H9 (cell line): ENCODE results near the gene GLMP. TPM values are rescaled to one million over a fixed set of nuclear protein-coding genes. Genes with fewer than 3 reads are reported as not detected.

ENCODE experiments used
- DNase-seq: peaks from one replicate; pipeline ENCODE4 v3.0.0-alpha.2; 2017
- H2AFZ ChIP-seq: one replicate; pipeline ENCODE4 v1.6.1; 2013; ENCODE audit warnings: mild to moderate bottlenecking, low read length, control low read depth, moderate library complexity
- H2AK5ac ChIP-seq: 2 replicates; pipeline ENCODE4 v1.6.1; 2013; ENCODE audit warnings: low read length, control low read depth, mixed read lengths; ENCODE audit not compliant: insufficient read length
- H2BK120ac ChIP-seq: one replicate; pipeline ENCODE4 v1.6.1; 2013; ENCODE audit warnings: low read depth, mild to moderate bottlenecking, low read length, control low read depth, inconsistent platforms; ENCODE audit not compliant: poor library complexity, severe bottlenecking
- H2BK12ac ChIP-seq: 2 replicates; pipeline ENCODE4 v1.6.1; 2013; ENCODE audit warnings: low read length, control low read depth, mixed read lengths, low read depth; ENCODE audit not compliant: insufficient read length
- H2BK15ac ChIP-seq: 2 replicates; pipeline ENCODE4 v1.6.1; 2013; ENCODE audit warnings: low read depth, low read length, control low read depth
- H2BK20ac ChIP-seq: one replicate; pipeline ENCODE4 v1.6.1; 2013; ENCODE audit warnings: low read depth, mild to moderate bottlenecking, low read length, control low read depth, inconsistent platforms; ENCODE audit not compliant: poor library complexity, severe bottlenecking
- H2BK5ac ChIP-seq: 2 replicates; pipeline ENCODE4 v1.6.1; 2013; ENCODE audit warnings: low read length, control low read depth, mixed read lengths; ENCODE audit not compliant: insufficient read length
- H3K14ac ChIP-seq: 2 replicates; pipeline ENCODE4 v1.6.1; 2013; ENCODE audit warnings: low read length, control low read depth; ENCODE audit not compliant: insufficient read depth
- H3K18ac ChIP-seq: 2 replicates; pipeline ENCODE4 v1.6.1; 2013; ENCODE audit warnings: low read depth, mild to moderate bottlenecking, mixed read lengths, low read length, control low read depth; ENCODE audit not compliant: insufficient read length
- H3K23ac ChIP-seq: 2 replicates; pipeline ENCODE4 v1.6.1; 2013; ENCODE audit warnings: low read length, control low read depth, mixed read lengths, low read depth; ENCODE audit not compliant: insufficient read length
- H3K23me2 ChIP-seq: 2 replicates; pipeline ENCODE4 v1.6.1; 2013; ENCODE audit warnings: low read depth, mild to moderate bottlenecking, mixed read lengths, low read length, control low read depth; ENCODE audit not compliant: insufficient read length, poor library complexity, severe bottlenecking
- H3K27ac ChIP-seq: 2 replicates; pipeline ENCODE4 v1.5.1; 2013; ENCODE audit warnings: low read length, control low read depth, mixed read lengths, low read depth; ENCODE audit not compliant: insufficient read length
- H3K27me3 ChIP-seq: 2 replicates; pipeline ENCODE4 v1.6.1; 2013; ENCODE audit warnings: low read length, control low read depth, inconsistent platforms; ENCODE audit not compliant: insufficient read depth
- H3K4ac ChIP-seq: 2 replicates; pipeline ENCODE4 v1.6.1; 2013; ENCODE audit warnings: low read depth, mild to moderate bottlenecking, control low read depth, inconsistent platforms, low read length, moderate library complexity
- H3K4me1 ChIP-seq: 2 replicates; pipeline ENCODE4 v1.6.1; 2013; ENCODE audit warnings: low read length, control low read depth, inconsistent platforms; ENCODE audit not compliant: insufficient read depth
- H3K4me2 ChIP-seq: 2 replicates; pipeline ENCODE4 v1.6.1; 2013; ENCODE audit warnings: low read length, control low read depth, mixed read lengths; ENCODE audit not compliant: insufficient read length, insufficient read depth
- H3K56ac ChIP-seq: 2 replicates; pipeline ENCODE4 v1.6.1; 2013; ENCODE audit warnings: low read depth, mild to moderate bottlenecking, mixed read lengths, low read length, control low read depth; ENCODE audit not compliant: insufficient read length
- H3K79me1 ChIP-seq: 2 replicates; pipeline ENCODE4 v1.6.1; 2013; ENCODE audit warnings: low read depth, mild to moderate bottlenecking, moderate library complexity, low read length, control low read depth, inconsistent platforms; ENCODE audit not compliant: insufficient read depth, poor library complexity, severe bottlenecking
- H3K79me2 ChIP-seq: 2 replicates; pipeline ENCODE4 v1.6.1; 2013; ENCODE audit warnings: low read length, control low read depth, inconsistent platforms; ENCODE audit not compliant: insufficient read depth
- H3K9ac ChIP-seq: 2 replicates; pipeline ENCODE4 v1.6.1; 2013; ENCODE audit warnings: low read length, control low read depth, mixed read lengths; ENCODE audit not compliant: insufficient read length; ENCODE audit errors: extremely low read depth
- H3K9me3 ChIP-seq: one replicate; pipeline ENCODE4 v1.6.1; 2013; ENCODE audit warnings: low read depth, low read length, inconsistent platforms; ENCODE audit not compliant: control insufficient read depth
- H3T11ph ChIP-seq: one replicate; pipeline ENCODE4 v1.6.1; 2013; ENCODE audit warnings: mild to moderate bottlenecking, low read length, control low read depth, inconsistent platforms
- H4K20me1 ChIP-seq: one replicate; pipeline ENCODE4 v1.6.1; 2013; ENCODE audit not compliant: control insufficient read depth, insufficient read length, insufficient read depth
- H4K5ac ChIP-seq: 2 replicates; pipeline ENCODE4 v1.6.1; 2013; ENCODE audit warnings: low read depth, mild to moderate bottlenecking, mixed read lengths, low read length, control low read depth; ENCODE audit not compliant: insufficient read length
- H4K8ac ChIP-seq: replicated peaks from 2 replicates; pipeline ENCODE4 v1.6.1; 2013; ENCODE audit warnings: low read length, control low read depth, mixed read lengths, low read depth; ENCODE audit not compliant: insufficient read length
- H4K91ac ChIP-seq: 2 replicates; pipeline ENCODE4 v1.6.1; 2013; ENCODE audit warnings: low read depth, mild to moderate bottlenecking, moderate library complexity, mixed read lengths, low read length, control low read depth; ENCODE audit not compliant: insufficient read length
- H3K27ac Mint-ChIP-seq, 3 experiments: 2 replicates in 2 of 3; 3 replicates in 1 of 3; pipeline ENCODE4 v1.8.0; 2020 to 2021; ENCODE audit warnings: mixed read lengths in 3 of 3, mild to moderate bottlenecking in 1 of 3, moderate library complexity in 1 of 3
- H3K27me3 Mint-ChIP-seq: 2 replicates; pipeline ENCODE4 v1.8.0; 2021; ENCODE audit warnings: low read depth, mild to moderate bottlenecking, moderate library complexity, mixed read lengths
- H3K36me3 Mint-ChIP-seq, 3 experiments: 2 replicates in 2 of 3; 3 replicates in 1 of 3; pipeline ENCODE4 v1.8.0; 2020 to 2021; ENCODE audit warnings: low read depth in 3 of 3, mixed read lengths in 3 of 3; ENCODE audit not compliant: insufficient read depth in 1 of 3
- H3K4me1 Mint-ChIP-seq, 2 experiments: 2 replicates each; pipeline ENCODE4 v1.8.0; 2020; ENCODE audit warnings: mixed read lengths in 2 of 2
- H3K4me3 Mint-ChIP-seq, 2 experiments: 2 replicates in 1 of 2; 3 replicates in 1 of 2; pipeline ENCODE4 v1.8.0; 2020 to 2021; ENCODE audit warnings: mild to moderate bottlenecking in 2 of 2, mixed read lengths in 2 of 2, moderate library complexity in 1 of 2
- H3K9me3 Mint-ChIP-seq, 2 experiments: 2 replicates in 1 of 2; 3 replicates in 1 of 2; pipeline ENCODE4 v1.8.0; 2020; ENCODE audit warnings: mild to moderate bottlenecking in 2 of 2, mixed read lengths in 2 of 2, moderate library complexity in 1 of 2
- WGBS: extraction: QIAGEN DNeasy Blood & Tissue Kit; methylation state at CpG from one replicate; pipeline ENCODE4 v1.1.7; 2013; ENCODE audit warnings: missing lambda C conversion rate, low lambda C conversion rate, mixed read lengths; ENCODE audit not compliant: insufficient read length; ENCODE audit errors: extremely low coverage; 5-methylcytosine and 5-hydroxymethylcytosine counted together
- long read RNA-seq: library from polyadenylated mRNA; unstranded; transcript quantifications from one replicate; pipeline ENCODE4 v2.0.0, GENCODE V29; 2020
- total RNA-seq: library from RNA; stranded (reverse); gene quantifications from 2 replicates; pipeline ENCODE4 v1.2.1, GENCODE V29; 2021
- TF ChIP-seq, protein P1 (sequence below): fragments of 200-600 bp; sonication (generic); conservative IDR thresholded peaks from 3 replicates; pipeline ENCODE4 v1.8.0; 2021; ENCODE audit warnings: antibody characterized with exemption, mild to moderate bottlenecking

The GLMP gene, protein sequence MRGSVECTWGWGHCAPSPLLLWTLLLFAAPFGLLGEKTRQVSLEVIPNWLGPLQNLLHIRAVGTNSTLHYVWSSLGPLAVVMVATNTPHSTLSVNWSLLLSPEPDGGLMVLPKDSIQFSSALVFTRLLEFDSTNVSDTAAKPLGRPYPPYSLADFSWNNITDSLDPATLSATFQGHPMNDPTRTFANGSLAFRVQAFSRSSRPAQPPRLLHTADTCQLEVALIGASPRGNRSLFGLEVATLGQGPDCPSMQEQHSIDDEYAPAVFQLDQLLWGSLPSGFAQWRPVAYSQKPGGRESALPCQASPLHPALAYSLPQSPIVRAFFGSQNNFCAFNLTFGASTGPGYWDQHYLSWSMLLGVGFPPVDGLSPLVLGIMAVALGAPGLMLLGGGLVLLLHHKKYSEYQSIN
- 49.2 and 49.4 TPM in 2 replicates for total RNA-seq
- long read RNA-seq, transcript GLMP-215 (5 exons, 1,364 nt): minor isoform, 14 of 194 reads
- long read RNA-seq, transcript GLMP-201 (6 exons, 1,604 nt): major isoform, 130 of 194 reads
- long read RNA-seq, partial matches to known transcripts: 8 of 194 reads
- long read RNA-seq, other reads (novel, unspliced or antisense): 37 of 194 reads

DNA sequence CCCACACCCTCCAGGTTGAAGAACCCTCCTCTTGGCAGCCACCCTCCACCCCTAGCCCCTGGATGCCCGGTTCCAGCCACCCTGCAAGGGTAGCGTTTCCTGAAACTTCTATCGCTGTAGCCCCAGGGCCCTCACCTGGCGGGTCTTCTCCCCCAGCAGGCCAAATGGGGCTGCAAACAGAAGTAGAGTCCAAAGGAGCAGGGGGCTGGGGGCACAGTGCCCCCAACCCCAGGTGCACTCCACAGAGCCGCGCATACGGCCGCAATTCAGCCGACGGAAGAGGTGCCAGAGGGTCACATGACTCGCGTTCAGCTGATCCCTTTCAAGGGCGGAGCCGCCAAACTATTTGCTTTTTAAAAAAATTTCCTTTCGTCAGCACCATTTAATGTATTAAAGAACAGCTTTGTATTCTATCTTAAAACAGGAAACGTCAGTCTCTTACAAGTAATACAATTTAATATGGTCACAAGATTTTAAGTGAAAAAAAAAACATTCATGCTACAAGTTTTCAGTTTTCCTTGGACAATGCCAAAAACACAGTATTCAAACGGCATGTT is at the start of gene GLMP:
Gene GLMP (minus strand): TSS at position 289 of the 557 bp plus-strand sequence. CDS start 34 bp downstream, at position 255.
- H2BK12ac ChIP-seq: no peak within 1 kb of the TSS
- H3K23ac ChIP-seq: no peak within 1 kb of the TSS
- Mint-ChIP-seq H3K4me3 (peak within 1 kb of the TSS; percentile 85 to 89), H3K9me3 (no peaks in the 10 kb centered on the region; a peak in 1 of 5 replicates), H3K36me3 (peaks cover 2 to 15% (median 4%) of the 10 kb centered on the region in 3 experiments; a peak in 5 of 7 replicates), H3K4me1 (peaks cover 10 to 18% of the 10 kb centered on the region in 2 experiments), H3K27me3 (peaks cover 2% of the 10 kb centered on the region), H3K27ac (peak within 1 kb of the TSS in 1 of 3 experiments; percentile 80; a peak in 2 of 7 replicates)
- no peaks in the 10 kb centered on the region for H3K9me3 ChIP-seq
- no peak within 1 kb of the TSS for H3T11ph ChIP-seq
- no CpG with 5 or more reads among the region's 17 CpGs for WGBS
- peaks cover 8% of the 10 kb centered on the region for H3K23me2 ChIP-seq
- peak; percentile 46 for DNase-seq
- TF ChIP-seq, protein P1, sequence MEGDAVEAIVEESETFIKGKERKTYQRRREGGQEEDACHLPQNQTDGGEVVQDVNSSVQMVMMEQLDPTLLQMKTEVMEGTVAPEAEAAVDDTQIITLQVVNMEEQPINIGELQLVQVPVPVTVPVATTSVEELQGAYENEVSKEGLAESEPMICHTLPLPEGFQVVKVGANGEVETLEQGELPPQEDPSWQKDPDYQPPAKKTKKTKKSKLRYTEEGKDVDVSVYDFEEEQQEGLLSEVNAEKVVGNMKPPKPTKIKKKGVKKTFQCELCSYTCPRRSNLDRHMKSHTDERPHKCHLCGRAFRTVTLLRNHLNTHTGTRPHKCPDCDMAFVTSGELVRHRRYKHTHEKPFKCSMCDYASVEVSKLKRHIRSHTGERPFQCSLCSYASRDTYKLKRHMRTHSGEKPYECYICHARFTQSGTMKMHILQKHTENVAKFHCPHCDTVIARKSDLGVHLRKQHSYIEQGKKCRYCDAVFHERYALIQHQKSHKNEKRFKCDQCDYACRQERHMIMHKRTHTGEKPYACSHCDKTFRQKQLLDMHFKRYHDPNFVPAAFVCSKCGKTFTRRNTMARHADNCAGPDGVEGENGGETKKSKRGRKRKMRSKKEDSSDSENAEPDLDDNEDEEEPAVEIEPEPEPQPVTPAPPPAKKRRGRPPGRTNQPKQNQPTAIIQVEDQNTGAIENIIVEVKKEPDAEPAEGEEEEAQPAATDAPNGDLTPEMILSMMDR: no peak
- H4K20me1 ChIP-seq: no peaks in the 10 kb centered on the region
- no peaks in the 10 kb centered on the region for H3K79me1 ChIP-seq
- no peak within 1 kb of the TSS for H2BK120ac ChIP-seq
- no peaks in the 10 kb centered on the region; the same call in 1 of the 2 replicates for H3K4me1 ChIP-seq
- H3K4me2 ChIP-seq: peak within 1 kb of the TSS; percentile 78
- no peak within 1 kb of the TSS for H2BK15ac ChIP-seq
- H4K5ac ChIP-seq: no peak within 1 kb of the TSS
- H4K91ac ChIP-seq: no peak within 1 kb of the TSS
- H2AFZ ChIP-seq: peak within 1 kb of the TSS; percentile 85
- H3K18ac ChIP-seq: no peak within 1 kb of the TSS
- H3K27me3 ChIP-seq: no peaks in the 10 kb centered on the region
- no peak within 1 kb of the TSS for H4K8ac ChIP-seq
- H2BK20ac ChIP-seq: no peak within 1 kb of the TSS
- no peak within 1 kb of the TSS for H3K4ac ChIP-seq
- H2BK5ac ChIP-seq: no peak within 1 kb of the TSS
- H3K9ac ChIP-seq: peak within 1 kb of the TSS; percentile 60
- H3K27ac ChIP-seq: no peak within 1 kb of the TSS
- no peak within 1 kb of the TSS for H2AK5ac ChIP-seq
- no peak within 1 kb of the TSS; the same call in 1 of the 2 replicates for H3K14ac ChIP-seq
- no peak within 1 kb of the TSS for H3K56ac ChIP-seq
- no peaks in the 10 kb centered on the region for H3K79me2 ChIP-seq
